IMR-90 (cell line): Measurements from ENCODE around the gene AUH. TPM values are rescaled to one million over a fixed set of nuclear protein-coding genes. Genes with fewer than 3 reads are reported as not detected.

Experiments used
- ATAC-seq: fragments of 200-7000 bp; cut with Tn5 transposase; 2 replicates; pipeline ENCODE4 v1.9.1; 2020; ENCODE audit warnings: low read depth, mild to moderate bottlenecking, moderate library complexity
- BruUV-seq: library from RNA; stranded (reverse); fragments of 400-500 nt; replicated peaks from 2 replicates; lab custom pipeline; 2021; lab: Mats Ljungman, UMichigan
- CTCF ChIA-PET: fragments of 300-600 bp; formaldehyde crosslinking; extraction: SDS; loops from one replicate; lab custom pipeline; 2021; ENCODE audit warnings: antibody characterized with exemption; lab: Yijun Ruan, JAX
- POLR2A ChIA-PET: fragments of 300-600 bp; sonication (Branson Sonifier 250); formaldehyde crosslinking; loops from one replicate; lab custom pipeline; 2022; ENCODE audit warnings: antibody characterized with exemption; ENCODE audit not compliant: unreplicated experiment; lab: Charles Lee
- DNase-seq: peaks from one replicate; pipeline ENCODE4 v3.0.0; 2013
- H2AFZ ChIP-seq: replicated peaks from 2 replicates; pipeline ENCODE3; 2013; ENCODE audit warnings: low read length, mild to moderate bottlenecking; ENCODE audit not compliant: poor library complexity
- H2AK5ac ChIP-seq: 2 replicates; pipeline ENCODE4 v1.6.1; 2013; ENCODE audit warnings: low read depth, low read length, inconsistent platforms
- H2AK9ac ChIP-seq: replicated peaks from 2 replicates; pipeline ENCODE3; 2013; ENCODE audit warnings: mild to moderate bottlenecking, low read depth, low read length, moderate library complexity; ENCODE audit not compliant: poor library complexity
- H2BK120ac ChIP-seq: 2 replicates; pipeline ENCODE4 v1.6.1; 2013; ENCODE audit warnings: low read depth, low read length, inconsistent platforms
- H2BK15ac ChIP-seq: 3 replicates; pipeline ENCODE4 v1.6.1; 2013; ENCODE audit warnings: low read depth, low read length, inconsistent platforms
- H2BK20ac ChIP-seq: 2 replicates; pipeline ENCODE4 v1.6.1; 2013; ENCODE audit warnings: low read depth, mild to moderate bottlenecking, inconsistent platforms, low read length, moderate library complexity
- H2BK5ac ChIP-seq: 2 replicates; pipeline ENCODE4 v1.6.1; 2013; ENCODE audit warnings: mild to moderate bottlenecking, low read depth, low read length, inconsistent platforms; ENCODE audit not compliant: poor library complexity, severe bottlenecking
- H3K14ac ChIP-seq: replicated peaks from 2 replicates; pipeline ENCODE4 v1.6.1; 2013; ENCODE audit warnings: low read depth, low read length, inconsistent platforms
- H3K18ac ChIP-seq: 2 replicates; pipeline ENCODE4 v1.6.1; 2013; ENCODE audit warnings: low read depth, low read length, control low read depth
- H3K23ac ChIP-seq: 2 replicates; pipeline ENCODE4 v1.6.1; 2013; ENCODE audit warnings: low read depth, low read length, inconsistent platforms
- H3K27ac ChIP-seq: 2 replicates; pipeline ENCODE4 v1.5.1; 2013; ENCODE audit warnings: mild to moderate bottlenecking, control low read depth, low read length; ENCODE audit not compliant: insufficient read depth
- H3K27me3 ChIP-seq: 2 replicates; pipeline ENCODE4 v1.6.1; 2013; ENCODE audit warnings: low read length; ENCODE audit not compliant: control insufficient read depth, insufficient read depth
- H3K36me3 ChIP-seq: 2 replicates; pipeline ENCODE4 v1.6.1; 2013; ENCODE audit warnings: low read length, mixed read lengths; ENCODE audit not compliant: control insufficient read depth, insufficient read depth
- H3K4ac ChIP-seq: 2 replicates; pipeline ENCODE4 v1.6.1; 2013; ENCODE audit warnings: low read depth, low read length, inconsistent platforms
- H3K4me1 ChIP-seq: 2 replicates; pipeline ENCODE4 v1.6.1; 2013; ENCODE audit warnings: low read length, mixed read lengths; ENCODE audit not compliant: control insufficient read depth, insufficient read depth
- H3K4me2 ChIP-seq: 2 replicates; pipeline ENCODE4 v1.6.1; 2013; ENCODE audit warnings: low read depth, mild to moderate bottlenecking, control low read depth, low read length, moderate library complexity
- H3K4me3 ChIP-seq: 2 replicates; pipeline ENCODE4 v1.5.1; 2013; ENCODE audit warnings: low read depth, mild to moderate bottlenecking, control low read depth, low read length, moderate library complexity; ENCODE audit not compliant: insufficient read depth
- H3K56ac ChIP-seq: 2 replicates; pipeline ENCODE4 v1.6.1; 2013; ENCODE audit warnings: low read length, inconsistent platforms; ENCODE audit not compliant: insufficient read depth; ENCODE audit errors: extremely low read depth
- H3K79me1 ChIP-seq, 2 experiments: 2 replicates each; pipeline ENCODE4 v1.6.1; 2013; ENCODE audit warnings: low read length in 2 of 2, inconsistent platforms in 1 of 2, low read depth in 1 of 2
- H3K9ac ChIP-seq: 2 replicates; pipeline ENCODE4 v1.6.1; 2013; ENCODE audit warnings: low read depth, low read length, control low read depth
- H3K9me1 ChIP-seq: 2 replicates; pipeline ENCODE4 v1.6.1; 2013; ENCODE audit warnings: low read length, inconsistent platforms; ENCODE audit not compliant: insufficient read depth
- H3K9me3 ChIP-seq: 2 replicates; pipeline ENCODE4 v1.6.1; 2013; ENCODE audit warnings: low read length; ENCODE audit not compliant: control insufficient read depth, insufficient read depth
- H4K20me1 ChIP-seq: 2 replicates; pipeline ENCODE4 v1.6.1; 2013; ENCODE audit warnings: low read length, inconsistent platforms; ENCODE audit not compliant: insufficient read depth
- H4K5ac ChIP-seq: 2 replicates; pipeline ENCODE4 v1.6.1; 2013; ENCODE audit warnings: mild to moderate bottlenecking, low read depth, low read length, control low read depth
- H4K8ac ChIP-seq, 2 experiments: 2 replicates each; pipeline ENCODE4 v1.6.1; 2013; ENCODE audit warnings: low read depth in 2 of 2, low read length in 2 of 2, control low read depth in 1 of 2, inconsistent platforms in 1 of 2
- H4K91ac ChIP-seq: 2 replicates; pipeline ENCODE4 v1.6.1; 2013; ENCODE audit warnings: low read depth, low read length, inconsistent platforms; ENCODE audit not compliant: insufficient read depth
- BHLHE40 ChIP-seq: fragments of 150-350 bp; IDR thresholded peaks from 2 replicates; pipeline ENCODE4 v1.6.1; 2016; ENCODE audit warnings: mild to moderate bottlenecking, low read depth, low read length
- CEBPB ChIP-seq: IDR thresholded peaks from 2 replicates; pipeline ENCODE4 v1.6.1; 2012; ENCODE audit warnings: low read depth, low read length, improper control_type of control experiment
- CHD1 ChIP-seq: IDR thresholded peaks from 2 replicates; pipeline ENCODE4 v1.6.1; 2012; ENCODE audit warnings: low read depth, low read length, improper control_type of control experiment
- FOS ChIP-seq: fragments of 150-350 bp; IDR thresholded peaks from 2 replicates; pipeline ENCODE4 v1.6.1; 2016; ENCODE audit warnings: low read depth, low read length
- MAFK ChIP-seq: IDR thresholded peaks from 2 replicates; pipeline ENCODE4 v1.6.1; 2012; ENCODE audit warnings: low read depth, low read length, improper control_type of control experiment
- MAZ ChIP-seq: IDR thresholded peaks from 2 replicates; pipeline ENCODE4 v1.6.1; 2012; ENCODE audit warnings: low read depth, mild to moderate bottlenecking, low read length, improper control_type of control experiment, moderate library complexity, borderline replicate concordance
- MXI1 ChIP-seq: IDR thresholded peaks from 2 replicates; pipeline ENCODE4 v1.6.1; 2012; ENCODE audit warnings: low read depth, mild to moderate bottlenecking, low read length, moderate library complexity, borderline replicate concordance
- NFE2L2 ChIP-seq: fragments of 150-350 bp; IDR thresholded peaks from 2 replicates; pipeline ENCODE4 v1.6.1; 2016; ENCODE audit warnings: low read depth, mild to moderate bottlenecking, low read length
- POLR2A ChIP-seq: IDR thresholded peaks from 2 replicates; pipeline ENCODE4 v1.6.1; 2012; ENCODE audit warnings: mild to moderate bottlenecking, low read depth, low read length
- RAD21 ChIP-seq: IDR thresholded peaks from 2 replicates; pipeline ENCODE4 v1.6.1; 2012; ENCODE audit warnings: low read length, improper control_type of control experiment
- RCOR1 ChIP-seq: IDR thresholded peaks from 2 replicates; pipeline ENCODE4 v1.6.1; 2012; ENCODE audit warnings: mild to moderate bottlenecking, low read length, improper control_type of control experiment; ENCODE audit not compliant: insufficient replicate concordance
- RFX5 ChIP-seq: IDR thresholded peaks from 2 replicates; pipeline ENCODE4 v1.8.0; 2012; ENCODE audit warnings: low read depth, mild to moderate bottlenecking, low read length, moderate library complexity
- SMC3 ChIP-seq: fragments of 150-350 bp; IDR thresholded peaks from 2 replicates; pipeline ENCODE4 v1.6.1; 2016; ENCODE audit warnings: low read depth, mild to moderate bottlenecking, antibody characterized with exemption, low read length, moderate library complexity
- WGBS, 2 experiments: methylation state at CpG; one replicate each; pipeline versions ENCODE4 v1.1.5 to v1.1.7; 2013; ENCODE audit warnings: missing lambda C conversion rate in 2 of 2; ENCODE audit not compliant: insufficient read length in 1 of 2; ENCODE audit errors: extremely low coverage in 2 of 2; 5-methylcytosine and 5-hydroxymethylcytosine counted together
- dilution Hi-C: fragments of 300-500 bp; cut with HindIII; formaldehyde crosslinking; loops from one replicate; pipeline ENCODE4 v1.14.3; 2018; ENCODE audit warnings: low sequenced_read_pairs; ENCODE audit not compliant: unreplicated experiment
- in situ Hi-C: fragments of 300-500 bp; cut with MboI; formaldehyde crosslinking; loops from 3 replicates; pipeline ENCODE4 v1.14.3; 2019; ENCODE audit warnings: low sequenced_read_pairs, inconsistent platforms, mixed read lengths
- intact Hi-C: fragments of 100-400 bp; cut with micrococcal nuclease; formaldehyde crosslinking; loops from 2 replicates; pipeline ENCODE4 v1.10.0; 2022
- polyA plus RNA-seq, 3 experiments: library from polyadenylated mRNA; depleted of rRNA; stranded (reverse); fragments of >200 nt; gene quantifications; 2 replicates each; pipeline ENCODE4 v1.2.3, GENCODE V29; 2012; ENCODE audit warnings: low replicate concordance in 1 of 3
- total RNA-seq: library from RNA; depleted of rRNA; stranded (reverse); fragments of >200 nt; gene quantifications from 2 replicates; pipeline ENCODE4 v1.2.3, GENCODE V29; 2012
- TF ChIP-seq, protein P1 (sequence below): conservative IDR thresholded peaks from 2 replicates; pipeline ENCODE4 v1.5.1; 2012; ENCODE audit warnings: mild to moderate bottlenecking, low read depth, low read length, improper control_type of control experiment
- TF ChIP-seq, protein P2 (sequence below): fragments of 150-350 bp; IDR thresholded peaks from 2 replicates; pipeline ENCODE4 v1.6.1; 2016; ENCODE audit warnings: low read depth, mild to moderate bottlenecking, low read length, moderate library complexity, borderline replicate concordance
- TF ChIP-seq, protein P3 (sequence below): fragments of 150-350 bp; IDR thresholded peaks from 2 replicates; pipeline ENCODE4 v1.6.1; 2017; ENCODE audit warnings: mild to moderate bottlenecking, antibody characterized with exemption, low read length, low read depth

The AUH gene
- total and polyA plus RNA-seq, 2 of the 4 experiments (the other 2 are of a cell fraction), result 5.9 to 8.1 TPM

DNA sequence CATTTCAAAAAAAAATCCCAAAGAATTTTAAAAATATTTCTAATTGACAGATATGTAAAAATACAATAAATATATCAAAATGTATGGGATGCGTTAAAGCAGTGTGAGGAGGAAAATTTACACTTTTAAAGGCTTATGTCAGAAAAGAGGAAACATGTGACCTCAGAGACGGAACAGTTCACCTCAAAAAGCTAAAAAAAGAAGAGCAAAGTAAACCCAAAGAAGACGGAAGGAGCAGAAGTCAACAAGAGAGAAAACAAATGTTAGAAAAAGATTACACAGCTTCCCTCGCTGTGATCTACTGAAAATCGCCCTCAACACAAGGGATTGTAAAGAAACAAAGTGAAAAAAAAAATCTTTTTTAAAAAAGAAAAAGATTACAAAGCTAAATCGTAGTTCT, 186.9 kb downstream of the AUH start:
- TF ChIP-seq BHLHE40 (no peak), POLR2A (no peak), MAFK (no peak), RCOR1 (no peak), RAD21 (no peak), NFE2L2 (no peak), CHD1 (no peak), SMC3 (no peak), MXI1 (no peak), MAZ (no peak), FOS (no peak), RFX5 (no peak), CEBPB (no peak)
- TF ChIP-seq, protein P1, sequence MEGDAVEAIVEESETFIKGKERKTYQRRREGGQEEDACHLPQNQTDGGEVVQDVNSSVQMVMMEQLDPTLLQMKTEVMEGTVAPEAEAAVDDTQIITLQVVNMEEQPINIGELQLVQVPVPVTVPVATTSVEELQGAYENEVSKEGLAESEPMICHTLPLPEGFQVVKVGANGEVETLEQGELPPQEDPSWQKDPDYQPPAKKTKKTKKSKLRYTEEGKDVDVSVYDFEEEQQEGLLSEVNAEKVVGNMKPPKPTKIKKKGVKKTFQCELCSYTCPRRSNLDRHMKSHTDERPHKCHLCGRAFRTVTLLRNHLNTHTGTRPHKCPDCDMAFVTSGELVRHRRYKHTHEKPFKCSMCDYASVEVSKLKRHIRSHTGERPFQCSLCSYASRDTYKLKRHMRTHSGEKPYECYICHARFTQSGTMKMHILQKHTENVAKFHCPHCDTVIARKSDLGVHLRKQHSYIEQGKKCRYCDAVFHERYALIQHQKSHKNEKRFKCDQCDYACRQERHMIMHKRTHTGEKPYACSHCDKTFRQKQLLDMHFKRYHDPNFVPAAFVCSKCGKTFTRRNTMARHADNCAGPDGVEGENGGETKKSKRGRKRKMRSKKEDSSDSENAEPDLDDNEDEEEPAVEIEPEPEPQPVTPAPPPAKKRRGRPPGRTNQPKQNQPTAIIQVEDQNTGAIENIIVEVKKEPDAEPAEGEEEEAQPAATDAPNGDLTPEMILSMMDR, result no peak
- TF ChIP-seq, protein P2, sequence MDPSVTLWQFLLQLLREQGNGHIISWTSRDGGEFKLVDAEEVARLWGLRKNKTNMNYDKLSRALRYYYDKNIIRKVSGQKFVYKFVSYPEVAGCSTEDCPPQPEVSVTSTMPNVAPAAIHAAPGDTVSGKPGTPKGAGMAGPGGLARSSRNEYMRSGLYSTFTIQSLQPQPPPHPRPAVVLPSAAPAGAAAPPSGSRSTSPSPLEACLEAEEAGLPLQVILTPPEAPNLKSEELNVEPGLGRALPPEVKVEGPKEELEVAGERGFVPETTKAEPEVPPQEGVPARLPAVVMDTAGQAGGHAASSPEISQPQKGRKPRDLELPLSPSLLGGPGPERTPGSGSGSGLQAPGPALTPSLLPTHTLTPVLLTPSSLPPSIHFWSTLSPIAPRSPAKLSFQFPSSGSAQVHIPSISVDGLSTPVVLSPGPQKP, result no peak
- TF ChIP-seq, protein P3, sequence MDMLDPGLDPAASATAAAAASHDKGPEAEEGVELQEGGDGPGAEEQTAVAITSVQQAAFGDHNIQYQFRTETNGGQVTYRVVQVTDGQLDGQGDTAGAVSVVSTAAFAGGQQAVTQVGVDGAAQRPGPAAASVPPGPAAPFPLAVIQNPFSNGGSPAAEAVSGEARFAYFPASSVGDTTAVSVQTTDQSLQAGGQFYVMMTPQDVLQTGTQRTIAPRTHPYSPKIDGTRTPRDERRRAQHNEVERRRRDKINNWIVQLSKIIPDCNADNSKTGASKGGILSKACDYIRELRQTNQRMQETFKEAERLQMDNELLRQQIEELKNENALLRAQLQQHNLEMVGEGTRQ, result no peak
- Histone ChIP-seq H4K5ac (no peak overlapping the region; the same call in 1 of the 2 replicates), H3K9me3 (peaks cover 4% of the 10 kb centered on the region; the same call in 1 of the 2 replicates), H2AK5ac (no peak overlapping the region), H2AK9ac (no peak overlapping the region), H3K4me1 (peaks cover 9% of the 10 kb centered on the region), H3K18ac (no peak overlapping the region), H2BK15ac (no peak overlapping the region), H2BK5ac (no peak overlapping the region), H4K20me1 (no peaks in the 10 kb centered on the region), H3K23ac (no peak overlapping the region), H3K36me3 (no peaks in the 10 kb centered on the region), H3K4ac (no peak overlapping the region), H3K27ac (no peak overlapping the region), H2BK120ac (no peak overlapping the region), H3K9me1 (peaks cover 11% of the 10 kb centered on the region), H3K56ac (no peak overlapping the region), H2BK20ac (no peak overlapping the region), H3K4me3 (no peak overlapping the region), H4K91ac (no peak overlapping the region), H2AFZ (no peak overlapping the region), H3K14ac (no peak overlapping the region), H3K27me3 (no peaks in the 10 kb centered on the region), H3K79me1 (peaks cover 3 to 8% of the 10 kb centered on the region in 2 experiments; a peak in 2 of 4 replicates), H3K9ac (no peak overlapping the region), H4K8ac (no peak overlapping the region), H3K4me2 (no peak overlapping the region)
- in situ Hi-C loops (no loop called here), intact Hi-C loops (no loop called here), dilution Hi-C loops (no loop called here)
- DNase-seq (no peak), ATAC-seq (no peak)
- no CpG with 5 or more reads among the region's 6 CpGs for WGBS, 2 experiments
- BruUV-seq, result no TSS peak
- POLR2A ChIA-PET, result no interaction called here
- CTCF ChIA-PET, result no interaction called here
